ENCODE results near the gene SH3BGRL2. TPM values are rescaled to one million over a fixed set of nuclear protein-coding genes. Genes with fewer than 3 reads are reported as not detected.

SH3BGRL2 gene
- total and polyA plus RNA-seq, 7 donors, result 16.0 to 115 (median 30.6) TPM

DNA sequence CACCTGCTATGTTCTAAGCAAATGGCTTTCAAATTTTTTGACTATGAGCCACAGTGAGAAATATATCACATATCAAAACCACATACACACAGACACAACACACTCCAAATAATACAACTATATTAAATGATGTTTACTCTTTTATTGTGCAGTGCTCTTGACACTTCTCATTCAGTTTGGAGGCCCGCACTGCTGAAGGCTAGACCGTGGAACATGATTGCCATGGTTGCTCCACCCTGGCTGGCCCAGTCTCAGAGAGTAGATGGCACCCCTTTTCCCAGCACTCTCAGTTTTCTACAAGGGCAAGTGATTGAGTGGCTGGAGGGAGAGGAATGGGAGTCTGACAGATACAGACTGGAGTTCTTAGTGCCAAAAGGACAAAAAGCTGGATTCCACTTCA, 86.9 kb downstream of the SH3BGRL2 start:
- intact Hi-C loops (cut with DNase I), result no loop called here
- 92 to 96% methylated on average over 2 of the region's 2 CpGs for WGBS, 2 donors

GRCh38 chr6:79718509-79719247, 87.5 kb downstream of the SH3BGRL2 start:
- no peaks in the 10 kb centered on the region for H3K9me3 ChIP-seq
- 89 to 90% methylated on average over 8 of the region's 8 CpGs for WGBS, 2 donors
- no peak for DNase-seq
- peaks cover 0 to 6% (median 0%) of the 10 kb centered on the region in 3 donors for H3K27me3 ChIP-seq
- no peak overlapping the region for H3K27ac ChIP-seq
- H3K4me3 ChIP-seq, result no peak overlapping the region
- intact Hi-C loops (cut with DNase I), result no loop called here
- no peaks in the 10 kb centered on the region for H3K4me1 ChIP-seq
- no peak for TF ChIP-seq POLR2AphosphoS5 (IDR thresholded peaks at IDR 0.05)
- no peak for TF ChIP-seq EP300 (IDR thresholded peaks at IDR 0.05)
- TF ChIP-seq POLR2A (IDR thresholded peaks at IDR 0.05), result no peak
- TF ChIP-seq, protein P1, sequence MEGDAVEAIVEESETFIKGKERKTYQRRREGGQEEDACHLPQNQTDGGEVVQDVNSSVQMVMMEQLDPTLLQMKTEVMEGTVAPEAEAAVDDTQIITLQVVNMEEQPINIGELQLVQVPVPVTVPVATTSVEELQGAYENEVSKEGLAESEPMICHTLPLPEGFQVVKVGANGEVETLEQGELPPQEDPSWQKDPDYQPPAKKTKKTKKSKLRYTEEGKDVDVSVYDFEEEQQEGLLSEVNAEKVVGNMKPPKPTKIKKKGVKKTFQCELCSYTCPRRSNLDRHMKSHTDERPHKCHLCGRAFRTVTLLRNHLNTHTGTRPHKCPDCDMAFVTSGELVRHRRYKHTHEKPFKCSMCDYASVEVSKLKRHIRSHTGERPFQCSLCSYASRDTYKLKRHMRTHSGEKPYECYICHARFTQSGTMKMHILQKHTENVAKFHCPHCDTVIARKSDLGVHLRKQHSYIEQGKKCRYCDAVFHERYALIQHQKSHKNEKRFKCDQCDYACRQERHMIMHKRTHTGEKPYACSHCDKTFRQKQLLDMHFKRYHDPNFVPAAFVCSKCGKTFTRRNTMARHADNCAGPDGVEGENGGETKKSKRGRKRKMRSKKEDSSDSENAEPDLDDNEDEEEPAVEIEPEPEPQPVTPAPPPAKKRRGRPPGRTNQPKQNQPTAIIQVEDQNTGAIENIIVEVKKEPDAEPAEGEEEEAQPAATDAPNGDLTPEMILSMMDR (IDR thresholded peaks at IDR 0.05), result no peak
- no peaks in the 10 kb centered on the region for H3K36me3 ChIP-seq

More for the DNA sequence above, 86.9 kb downstream of the SH3BGRL2 start:
- H3K4me3 ChIP-seq, result no peak overlapping the region
- DNase-seq, result no peak
- H3K36me3 ChIP-seq, result no peaks in the 10 kb centered on the region
- TF ChIP-seq POLR2A (IDR thresholded peaks at IDR 0.05) (no peak), POLR2AphosphoS5 (IDR thresholded peaks at IDR 0.05) (no peak), EP300 (IDR thresholded peaks at IDR 0.05) (no peak)
- TF ChIP-seq, protein P1 (IDR thresholded peaks at IDR 0.05), result no peak
- no peak overlapping the region for H3K27ac ChIP-seq
- H3K4me1 ChIP-seq, result no peaks in the 10 kb centered on the region
- H3K9me3 ChIP-seq, result no peaks in the 10 kb centered on the region
- H3K27me3 ChIP-seq, result peaks cover 0 to 6% (median 0%) of the 10 kb centered on the region in 3 donors

DNA sequence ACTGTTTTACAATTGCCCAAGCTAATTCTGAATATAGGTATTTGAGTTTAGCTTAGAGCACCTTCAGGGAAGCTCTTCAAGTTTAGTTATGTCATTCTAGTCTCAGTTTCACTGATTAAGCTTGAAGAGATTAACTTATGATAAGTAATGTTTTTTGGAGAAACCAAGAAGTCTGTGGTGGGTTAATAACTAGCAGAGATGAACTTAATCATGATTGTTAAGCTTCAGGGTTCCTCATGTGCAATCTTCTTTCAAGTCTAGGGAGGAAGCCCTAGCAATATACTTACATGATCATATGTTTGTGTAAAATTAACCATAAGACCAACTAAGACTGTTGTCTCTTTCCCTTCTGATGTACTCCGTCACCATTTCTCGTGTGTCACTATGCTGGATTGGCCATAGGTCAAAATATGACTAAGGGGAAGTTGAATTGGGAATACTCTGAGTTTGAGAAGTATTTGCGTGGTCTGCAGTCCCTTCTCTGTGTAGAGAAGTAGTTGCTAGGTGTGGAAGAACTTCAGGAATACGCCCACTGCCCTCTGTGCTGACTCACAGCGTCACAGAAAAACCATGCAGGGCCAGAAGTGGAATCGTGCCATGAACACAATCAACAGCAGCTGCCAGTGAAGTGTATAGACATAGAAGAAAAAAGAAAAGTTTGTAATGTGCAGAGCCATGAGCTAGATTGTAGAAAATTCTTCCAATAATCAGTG, 88.3 kb downstream of the SH3BGRL2 start:
- intact Hi-C loops (cut with DNase I), result no loop called here
- no peaks in the 10 kb centered on the region for H3K36me3 ChIP-seq

DNA sequence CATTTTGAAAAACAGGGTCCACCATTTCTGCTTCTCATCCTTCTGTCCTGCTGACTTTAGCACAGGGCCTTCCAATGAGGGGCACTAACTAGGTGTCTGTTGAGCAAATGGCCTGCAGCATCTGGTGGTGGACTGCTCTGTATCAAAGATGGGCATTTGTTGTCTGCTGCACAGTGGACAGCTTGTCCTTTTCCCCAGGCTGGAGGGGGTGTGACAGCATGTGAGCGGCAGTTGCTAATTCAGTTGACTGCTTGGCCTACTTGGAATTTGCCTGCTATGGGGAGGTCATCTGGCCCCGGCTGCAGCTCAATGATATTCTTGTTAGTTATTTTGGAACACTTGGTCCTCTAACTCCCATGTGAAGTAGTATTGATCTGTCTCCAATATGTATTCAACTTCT, 93.7 kb downstream of the SH3BGRL2 start:
- no peak for TF ChIP-seq EP300 (IDR thresholded peaks at IDR 0.05)
- TF ChIP-seq POLR2AphosphoS5 (IDR thresholded peaks at IDR 0.05), result no peak
- TF ChIP-seq, protein P1 (IDR thresholded peaks at IDR 0.05), result no peak
- TF ChIP-seq POLR2A (IDR thresholded peaks at IDR 0.05), result no peak
- intact Hi-C loops (cut with DNase I), result no loop called here
- no peaks in the 10 kb centered on the region for H3K4me1 ChIP-seq
- no peak overlapping the region for H3K4me3 ChIP-seq
- H3K9me3 ChIP-seq, result no peaks in the 10 kb centered on the region
- WGBS, 2 donors, result 89 to 92% methylated on average over 2 of the region's 2 CpGs
- H3K36me3 ChIP-seq, result no peaks in the 10 kb centered on the region
- H3K27ac ChIP-seq, result no peak overlapping the region
- DNase-seq, result no peak
- no peaks in the 10 kb centered on the region for H3K27me3 ChIP-seq

More for the DNA sequence above, 88.3 kb downstream of the SH3BGRL2 start:
- no peak for TF ChIP-seq POLR2A (IDR thresholded peaks at IDR 0.05)
- no peak for TF ChIP-seq POLR2AphosphoS5 (IDR thresholded peaks at IDR 0.05)
- TF ChIP-seq EP300 (IDR thresholded peaks at IDR 0.05), result no peak
- TF ChIP-seq, protein P1 (IDR thresholded peaks at IDR 0.05), result no peak
- H3K4me1 ChIP-seq, result no peaks in the 10 kb centered on the region
- H3K4me3 ChIP-seq, result no peak overlapping the region
- no peak overlapping the region for H3K27ac ChIP-seq
- WGBS, 2 donors, result 58 to 83% methylated on average over 6 of the region's 6 CpGs
- no peaks in the 10 kb centered on the region for H3K27me3 ChIP-seq
- no peaks in the 10 kb centered on the region for H3K9me3 ChIP-seq
- no peak for DNase-seq

Data from sigmoid colon (tissue), 7 donors.